ENCODE measurements around the gene PPFIA2. TPM values are rescaled to one million over a fixed set of nuclear protein-coding genes. Genes with fewer than 3 reads are reported as not detected.
"Not testable (repeated sequence)": the region's sequence is repeated elsewhere in the genome, so short reads cannot be mapped to it uniquely, and the experiment has no call there.

Gene PPFIA2
- total RNA-seq, 2 experiments from 2014 or later = not detected

DNA sequence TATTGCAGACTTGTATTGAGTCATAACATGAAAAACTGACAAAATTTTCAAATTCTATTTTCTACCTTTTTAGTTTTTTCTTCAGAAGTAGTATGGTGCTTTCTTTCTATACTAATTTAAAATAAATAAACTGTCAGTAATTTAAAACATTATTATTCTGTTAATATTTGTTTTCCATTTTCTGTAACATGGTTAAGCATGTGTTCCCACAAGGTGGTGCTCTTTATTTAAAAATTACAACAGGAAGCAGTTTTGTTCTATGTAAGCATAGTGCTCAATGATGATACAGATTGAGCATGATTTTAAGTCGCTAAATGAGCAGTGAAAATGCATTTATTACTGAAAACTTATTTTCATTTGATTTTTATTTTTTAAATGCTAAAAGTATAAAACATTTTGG is 114.6 kb downstream of the PPFIA2 start:
- Mint-ChIP-seq H3K27me3 (ENCODE audit: low read depth) (peaks cover 11% of the 10 kb centered on the region), H3K4me1 (ENCODE audit: low read depth) (no peaks in the 10 kb centered on the region), H3K4me3 (no peak overlapping the region), H3K9me3 (no peaks in the 10 kb centered on the region), H3K36me3 (ENCODE audit: low read depth) (no peaks in the 10 kb centered on the region), H3K27ac (no peak overlapping the region)
- no peak for DNase-seq
- CTCF ChIA-PET = interaction anchor here (0.7 to 1.1 kb wide), 5 partner anchors 9 to 714 kb away, joined by 3 to 5 read pairs (median 3); partner anchors contain the start of genes CCDC59 and METTL25
- intact Hi-C loops (cut with micrococcal nuclease) = loop anchor here (1.0 to 10.0 kb wide), 4 partner anchors 150 to 714 kb away; partner anchors contain the start of genes CCDC59 and METTL25

DNA sequence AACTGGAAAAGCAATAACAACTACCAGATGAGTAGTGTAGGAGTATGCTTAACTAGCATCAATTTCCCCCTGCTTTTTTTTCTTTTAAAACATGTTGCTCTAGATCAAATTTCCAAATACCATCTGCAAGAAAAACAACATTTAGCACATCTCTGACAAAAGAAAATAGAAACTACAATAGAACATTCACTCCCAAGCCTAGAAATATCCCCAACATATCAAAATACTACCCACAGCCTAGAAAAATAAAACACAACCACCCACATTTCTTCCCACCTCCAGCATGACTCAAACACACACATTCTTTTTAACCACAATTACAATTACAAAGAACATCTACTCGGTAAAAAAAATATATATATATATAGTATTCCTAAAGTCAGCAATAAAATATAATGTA is 120.0 kb downstream of the PPFIA2 start:
- CTCF ChIA-PET = no interaction called here
- H3K27ac Mint-ChIP-seq = no peak overlapping the region
- no peak for DNase-seq
- H3K9me3 Mint-ChIP-seq = no peaks in the 10 kb centered on the region
- intact Hi-C loops (cut with micrococcal nuclease) = no loop called here
- no peak overlapping the region for H3K4me3 Mint-ChIP-seq
- no peaks in the 10 kb centered on the region for H3K36me3 Mint-ChIP-seq (ENCODE audit: low read depth)
- H3K4me1 Mint-ChIP-seq (ENCODE audit: low read depth) = no peaks in the 10 kb centered on the region
- peaks cover 13% of the 10 kb centered on the region for H3K27me3 Mint-ChIP-seq (ENCODE audit: low read depth)

DNA sequence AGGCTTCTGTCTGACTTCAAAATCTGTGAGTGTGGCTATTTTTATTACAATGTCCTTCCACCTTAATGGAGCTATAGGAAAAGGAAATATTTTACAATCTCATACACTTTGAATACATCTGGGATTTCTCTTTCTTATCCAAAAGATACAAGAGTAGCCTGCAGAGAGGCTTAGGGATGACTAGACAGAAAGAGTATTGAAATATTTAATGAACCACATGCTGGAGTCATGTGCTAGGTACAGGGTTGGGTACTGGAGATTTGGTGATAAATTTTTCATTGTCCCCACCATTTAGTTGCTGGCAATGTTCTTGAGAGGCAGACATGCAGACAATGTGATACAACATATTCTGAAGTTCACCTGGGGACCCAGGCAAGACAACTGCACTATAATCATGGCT is 126.0 kb downstream of the PPFIA2 start:
- intact Hi-C loops (cut with micrococcal nuclease) = no loop called here
- DNase-seq = no peak
- Mint-ChIP-seq H3K4me1 (ENCODE audit: low read depth) (no peaks in the 10 kb centered on the region), H3K36me3 (ENCODE audit: low read depth) (no peaks in the 10 kb centered on the region), H3K27ac (no peak overlapping the region), H3K4me3 (no peak overlapping the region), H3K27me3 (ENCODE audit: low read depth) (peaks cover 2% of the 10 kb centered on the region), H3K9me3 (no peaks in the 10 kb centered on the region)
- CTCF ChIA-PET = interaction anchor here (0.6 kb wide), 1 partner anchor 14 kb away, joined by 3 read pairs; no protein-coding TSS in a partner anchor

DNA sequence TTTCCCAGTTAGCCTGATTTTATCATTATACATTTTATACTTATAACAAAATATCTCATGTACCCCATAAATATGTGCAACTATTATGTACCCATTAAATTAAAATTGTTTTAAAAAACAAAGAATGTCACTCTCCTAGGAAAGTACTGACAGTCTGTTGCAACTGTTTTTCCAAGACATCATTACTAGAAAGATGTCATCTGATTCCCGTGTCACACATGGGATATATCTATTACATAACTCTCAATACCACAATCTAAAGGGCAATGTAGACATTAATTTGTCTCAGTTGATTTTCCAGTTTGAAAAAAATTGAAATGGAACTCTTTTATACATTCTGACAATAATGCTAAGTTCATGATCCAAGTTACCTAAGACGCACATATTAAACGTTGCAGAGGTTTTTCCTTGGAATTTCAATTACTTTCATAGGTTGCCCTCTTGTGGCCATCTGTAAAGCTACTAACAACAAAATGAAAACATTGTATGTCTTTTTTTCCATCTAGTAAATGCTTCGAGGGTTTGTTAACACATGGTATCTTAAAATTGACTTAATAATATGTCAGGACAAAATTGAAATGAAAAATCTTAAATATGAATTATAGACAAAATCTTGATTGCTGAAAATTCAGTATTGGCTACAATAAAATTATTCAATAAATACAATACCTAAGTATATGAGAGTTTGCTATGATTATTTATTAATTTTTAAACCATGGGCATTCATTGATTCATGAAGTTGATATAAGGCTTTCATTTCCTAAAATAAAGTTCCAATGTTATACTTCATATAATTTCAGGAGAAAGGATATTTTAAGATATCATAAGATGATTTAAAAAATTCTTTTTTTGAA is 131.6 kb downstream of the PPFIA2 start:
- Mint-ChIP-seq H3K9me3 (no peaks in the 10 kb centered on the region), H3K27ac (no peak overlapping the region), H3K4me1 (ENCODE audit: low read depth) (no peaks in the 10 kb centered on the region), H3K36me3 (ENCODE audit: low read depth) (no peaks in the 10 kb centered on the region), H3K27me3 (ENCODE audit: low read depth) (peaks cover 2% of the 10 kb centered on the region), H3K4me3 (no peak overlapping the region)
- intact Hi-C loops (cut with micrococcal nuclease) = loop anchor here (2.0 to 10.0 kb wide), 4 partner anchors 177 to 1215 kb away; no protein-coding TSS in a partner anchor
- CTCF ChIA-PET = interaction anchor here (0.7 kb wide), 1 partner anchor 268 kb away, joined by 3 read pairs; no protein-coding TSS in a partner anchor
- DNase-seq = no peak

DNA sequence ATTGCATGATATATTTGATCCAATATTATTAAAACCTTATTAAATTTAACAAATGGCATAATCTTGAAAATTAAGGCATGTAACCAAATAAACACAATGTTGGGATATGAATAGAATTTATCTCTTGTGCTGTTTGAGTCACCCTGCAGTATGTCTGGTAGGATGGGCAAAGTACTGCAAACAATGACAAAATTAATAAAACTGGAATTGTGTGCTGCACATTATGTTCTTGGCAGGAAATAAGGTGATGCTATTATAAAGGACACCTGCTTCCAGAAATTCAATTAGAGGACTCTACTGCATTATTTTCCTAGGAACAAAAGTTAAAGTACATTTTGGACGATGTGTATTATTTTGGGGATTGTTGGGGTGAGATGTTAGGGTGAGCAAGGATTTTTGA is 132.7 kb downstream of the PPFIA2 start:
- intact Hi-C loops (cut with micrococcal nuclease) = loop anchor here (2.0 to 10.0 kb wide), 4 partner anchors 176 to 1214 kb away; no protein-coding TSS in a partner anchor
- Mint-ChIP-seq H3K4me1 (ENCODE audit: low read depth) (no peaks in the 10 kb centered on the region), H3K4me3 (no peak overlapping the region), H3K27ac (no peak overlapping the region), H3K9me3 (no peaks in the 10 kb centered on the region), H3K27me3 (ENCODE audit: low read depth) (peaks cover 2% of the 10 kb centered on the region), H3K36me3 (ENCODE audit: low read depth) (no peaks in the 10 kb centered on the region)
- CTCF ChIA-PET = no interaction called here
- no peak for DNase-seq

DNA sequence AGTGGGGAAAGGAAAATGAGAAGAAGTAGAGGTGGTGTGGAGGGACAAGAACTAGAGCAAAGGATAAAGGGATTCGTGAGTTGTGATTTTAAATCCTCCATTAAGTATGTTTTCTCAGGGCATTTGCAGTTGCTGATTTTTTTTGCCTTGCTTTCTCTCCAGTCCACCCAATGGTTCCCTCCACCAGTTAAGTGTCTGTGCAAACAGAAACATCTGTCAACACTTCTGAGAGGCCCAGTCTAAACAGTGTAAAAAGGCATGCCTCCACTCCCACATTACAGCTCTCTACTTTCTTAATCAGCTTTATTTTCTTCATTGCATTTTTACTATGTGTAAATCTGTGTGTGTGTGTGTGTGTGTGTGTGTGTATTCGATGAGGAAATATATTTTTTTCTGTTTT is 141.2 kb downstream of the PPFIA2 start:
- intact Hi-C loops (cut with micrococcal nuclease) = no loop called here
- H3K9me3 Mint-ChIP-seq = no peaks in the 10 kb centered on the region
- H3K27me3 Mint-ChIP-seq (ENCODE audit: low read depth) = peaks cover 11% of the 10 kb centered on the region
- no peak overlapping the region for H3K27ac Mint-ChIP-seq
- no peak overlapping the region for H3K4me3 Mint-ChIP-seq
- H3K36me3 Mint-ChIP-seq (ENCODE audit: low read depth) = no peaks in the 10 kb centered on the region
- no peak for DNase-seq
- CTCF ChIA-PET = interaction anchor here (2.2 kb wide), 1 partner anchor 12 kb away, joined by 5 read pairs; no protein-coding TSS in a partner anchor
- no peaks in the 10 kb centered on the region for H3K4me1 Mint-ChIP-seq (ENCODE audit: low read depth)

DNA sequence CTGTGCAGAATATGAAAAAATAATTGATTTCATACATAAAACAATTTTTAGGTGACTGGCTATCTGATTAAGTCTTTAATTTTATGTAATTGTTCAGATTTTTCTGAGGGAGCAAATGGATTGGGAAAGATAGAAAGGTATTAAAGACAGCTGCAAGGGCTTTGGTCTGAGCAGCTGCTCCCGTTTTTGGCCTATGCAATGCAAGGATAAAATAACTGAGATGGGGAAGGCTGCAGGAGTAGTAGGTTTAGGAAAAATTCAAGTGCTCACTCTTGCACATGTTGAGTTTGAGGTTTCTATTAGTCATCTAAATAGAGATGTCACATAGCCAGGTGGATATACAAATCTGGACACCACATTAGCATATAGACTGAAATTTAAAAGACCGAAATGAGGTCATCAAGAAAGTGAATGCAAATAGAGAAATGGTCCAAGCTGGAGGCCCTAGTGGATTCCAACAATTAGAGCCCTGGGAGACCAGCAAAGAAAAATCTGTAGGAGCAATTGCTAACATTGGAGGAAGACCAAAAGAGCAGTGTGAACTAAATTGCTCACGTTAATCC is 144.0 kb downstream of the PPFIA2 start:
- Mint-ChIP-seq H3K4me3 (no peak overlapping the region), H3K4me1 (ENCODE audit: low read depth) (no peaks in the 10 kb centered on the region), H3K27ac (no peak overlapping the region), H3K27me3 (ENCODE audit: low read depth) (peaks cover 4% of the 10 kb centered on the region), H3K36me3 (ENCODE audit: low read depth) (no peaks in the 10 kb centered on the region), H3K9me3 (no peaks in the 10 kb centered on the region)
- CTCF ChIA-PET = no interaction called here
- intact Hi-C loops (cut with micrococcal nuclease) = no loop called here
- no peak for DNase-seq

DNA sequence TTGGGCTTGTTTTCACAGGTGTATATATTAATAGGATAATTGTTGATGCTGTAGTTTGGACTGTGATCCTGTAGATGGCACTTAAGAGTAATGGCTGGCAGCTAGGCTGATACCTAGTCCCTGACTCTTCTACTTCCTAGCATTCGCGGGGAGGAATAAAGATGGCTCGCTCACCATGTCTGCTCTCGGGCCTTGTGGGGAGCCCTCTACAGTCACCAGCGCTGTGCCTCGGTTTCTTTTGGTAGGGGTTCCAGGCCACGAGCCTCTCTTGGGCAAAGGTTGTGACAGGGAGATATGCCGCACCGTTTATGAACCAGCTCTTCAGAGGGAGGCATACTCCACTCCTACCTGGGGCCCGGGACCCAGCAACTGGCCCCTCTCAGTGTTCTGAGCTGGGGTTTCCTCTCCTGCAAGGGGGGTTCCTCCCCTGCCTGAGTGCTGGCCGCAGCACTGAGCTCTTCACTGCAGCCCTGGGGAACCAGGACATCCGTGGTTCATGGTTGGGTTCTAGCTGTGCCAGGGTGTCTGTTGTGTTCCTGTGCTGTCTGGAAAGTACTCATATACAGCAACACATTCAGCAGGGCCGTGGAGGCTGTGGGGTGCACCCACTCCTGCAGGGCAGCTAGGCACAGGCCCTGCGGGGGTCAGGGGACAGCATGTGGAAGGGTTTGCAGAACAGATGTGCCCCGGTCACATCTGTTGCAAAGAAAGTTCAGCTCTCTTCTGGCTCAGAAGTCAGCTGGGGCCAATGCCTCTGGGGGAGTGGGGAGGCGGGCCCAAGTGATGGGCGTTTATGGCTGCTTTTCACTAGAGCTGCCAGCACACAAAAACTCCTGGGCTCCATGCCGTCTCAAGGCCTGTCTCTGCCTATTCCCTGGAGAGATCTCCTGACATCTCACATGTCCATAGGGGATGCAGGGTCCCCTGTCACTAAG is 147.9 kb downstream of the PPFIA2 start:
- Mint-ChIP-seq H3K36me3 (ENCODE audit: low read depth) (no peaks in the 10 kb centered on the region), H3K4me3 (no peak overlapping the region), H3K27me3 (ENCODE audit: low read depth) (peaks cover 10% of the 10 kb centered on the region), H3K9me3 (no peaks in the 10 kb centered on the region), H3K4me1 (ENCODE audit: low read depth) (no peaks in the 10 kb centered on the region), H3K27ac (no peak overlapping the region)
- no peak for DNase-seq
- CTCF ChIA-PET = interaction anchor here (0.7 to 1.2 kb wide), 4 partner anchors 33 to 749 kb away, joined by 3 to 4 read pairs (median 4); no protein-coding TSS in a partner anchor
- intact Hi-C loops (cut with micrococcal nuclease) = no loop called here

DNA sequence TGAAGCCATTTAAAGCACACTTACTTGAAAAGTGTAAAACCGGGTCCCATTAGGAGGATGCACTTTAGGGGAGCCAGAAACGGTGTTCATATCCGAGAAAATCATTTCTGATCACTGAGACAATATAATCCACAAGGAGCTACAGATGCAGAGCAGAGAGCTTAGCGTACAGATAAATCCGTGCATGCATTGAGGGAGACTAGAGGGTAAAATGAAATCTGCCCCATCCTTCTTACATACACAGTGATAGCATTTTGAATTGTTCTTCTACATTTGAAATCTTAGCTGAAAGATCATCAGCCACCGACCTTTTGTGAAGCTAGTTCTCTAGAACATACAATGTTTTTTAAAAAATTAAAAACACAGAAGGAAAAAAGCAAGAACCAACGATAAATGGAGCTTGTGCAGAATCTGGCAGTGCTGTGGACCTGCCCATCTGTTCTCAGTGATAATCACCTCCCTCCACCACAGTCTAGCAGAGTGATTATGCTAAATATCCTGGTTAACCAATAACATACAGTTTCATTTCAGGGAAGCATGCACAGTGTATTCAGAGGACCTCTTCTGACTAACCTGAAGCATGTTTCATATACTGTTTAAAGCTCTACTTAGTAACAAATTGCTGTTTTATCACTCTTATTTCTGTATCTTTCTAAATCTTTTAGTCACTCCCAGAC is 161.1 kb downstream of the PPFIA2 start:
- DNase-seq = no peak
- CTCF ChIA-PET = no interaction called here
- no peaks in the 10 kb centered on the region for H3K9me3 Mint-ChIP-seq
- no peaks in the 10 kb centered on the region for H3K4me1 Mint-ChIP-seq (ENCODE audit: low read depth)
- no peaks in the 10 kb centered on the region for H3K36me3 Mint-ChIP-seq (ENCODE audit: low read depth)
- H3K27me3 Mint-ChIP-seq (ENCODE audit: low read depth) = peaks cover 3% of the 10 kb centered on the region
- intact Hi-C loops (cut with micrococcal nuclease) = no loop called here
- no peak overlapping the region for H3K27ac Mint-ChIP-seq
- H3K4me3 Mint-ChIP-seq = no peak overlapping the region

DNA sequence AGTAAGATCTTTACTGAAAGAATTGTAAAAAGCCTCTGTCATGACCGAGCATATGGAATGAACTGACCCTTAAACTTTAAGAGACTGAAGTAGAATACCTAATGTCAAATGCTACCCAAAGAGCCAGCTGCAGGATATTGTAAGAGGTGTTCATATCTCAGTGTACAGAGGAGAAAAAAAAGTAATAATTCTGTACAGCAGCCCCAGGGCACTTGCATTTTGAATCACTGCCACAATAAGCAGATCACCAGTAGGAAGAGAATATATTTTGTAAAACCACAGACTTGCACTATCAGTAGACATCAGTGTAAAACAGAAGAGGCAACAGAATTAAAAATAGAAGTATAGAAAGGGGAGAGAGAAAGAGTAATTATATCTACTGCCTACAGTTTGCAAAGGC is 162.6 kb downstream of the PPFIA2 start:
- no peak for DNase-seq
- no peaks in the 10 kb centered on the region for H3K4me1 Mint-ChIP-seq (ENCODE audit: low read depth)
- no peak overlapping the region for H3K4me3 Mint-ChIP-seq
- no peak overlapping the region for H3K27ac Mint-ChIP-seq
- intact Hi-C loops (cut with micrococcal nuclease) = no loop called here
- CTCF ChIA-PET = no interaction called here
- no peaks in the 10 kb centered on the region for H3K36me3 Mint-ChIP-seq (ENCODE audit: low read depth)
- peaks cover 5% of the 10 kb centered on the region for H3K27me3 Mint-ChIP-seq (ENCODE audit: low read depth)
- no peaks in the 10 kb centered on the region for H3K9me3 Mint-ChIP-seq

DNA sequence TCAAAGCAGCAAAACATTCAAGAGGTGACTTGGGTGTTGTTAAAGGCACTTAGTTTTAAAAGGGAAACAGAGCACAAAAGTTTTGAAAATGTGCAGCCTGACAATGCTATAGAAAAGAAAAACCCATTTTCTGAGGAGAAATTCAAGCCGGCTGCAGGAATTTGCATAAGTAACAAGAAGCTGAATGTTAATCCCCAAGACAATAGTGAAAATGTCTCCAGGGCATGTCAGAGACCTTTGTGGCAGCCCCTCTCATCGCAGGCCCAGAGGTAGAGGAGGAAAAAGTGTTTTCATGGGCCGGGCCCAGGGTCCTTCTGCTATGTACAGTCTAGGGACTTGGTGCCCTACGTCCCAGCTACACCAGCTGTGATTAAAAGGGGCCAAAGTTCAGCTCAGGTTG is 167.9 kb downstream of the PPFIA2 start:
- intact Hi-C loops (cut with micrococcal nuclease) = no loop called here
- H3K4me1 Mint-ChIP-seq (ENCODE audit: low read depth) = no peaks in the 10 kb centered on the region
- H3K36me3 Mint-ChIP-seq (ENCODE audit: low read depth) = no peaks in the 10 kb centered on the region
- H3K27me3 Mint-ChIP-seq (ENCODE audit: low read depth) = peaks cover 5% of the 10 kb centered on the region
- CTCF ChIA-PET = no interaction called here
- peaks cover 7% of the 10 kb centered on the region for H3K9me3 Mint-ChIP-seq
- H3K4me3 Mint-ChIP-seq = no peak overlapping the region
- DNase-seq = no peak
- H3K27ac Mint-ChIP-seq = no peak overlapping the region

DNA sequence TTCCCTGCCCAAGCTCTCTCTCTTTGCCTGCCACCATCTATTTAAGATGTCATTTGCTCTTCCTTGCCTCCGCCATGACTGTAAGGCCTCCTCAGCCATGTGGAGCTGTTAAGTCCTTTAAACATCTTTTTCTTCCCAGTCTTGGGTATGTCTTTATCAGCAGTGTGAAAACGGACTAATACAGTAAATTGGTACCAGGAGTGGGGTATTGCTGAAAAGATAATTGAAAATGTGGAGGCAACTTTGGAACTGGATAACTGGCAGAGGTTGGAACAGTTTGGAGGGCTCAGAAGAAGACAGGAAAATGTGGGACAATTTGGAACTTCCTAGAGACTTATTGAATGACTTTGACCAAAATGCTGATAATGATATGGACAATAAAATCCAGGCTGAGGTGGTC is 168.4 kb downstream of the PPFIA2 start:
- H3K36me3 Mint-ChIP-seq (ENCODE audit: low read depth); H3K9me3 Mint-ChIP-seq; intact Hi-C loops (cut with micrococcal nuclease); H3K27me3 Mint-ChIP-seq (ENCODE audit: low read depth); DNase-seq; H3K4me1 Mint-ChIP-seq (ENCODE audit: low read depth); CTCF ChIA-PET; H3K4me3 Mint-ChIP-seq; H3K27ac Mint-ChIP-seq: not testable (repeated sequence)
